Measurements from ENCODE around the gene IL20. TPM values are rescaled to one million over a fixed set of nuclear protein-coding genes. Genes with fewer than 3 reads are reported as not detected.

IL20 gene, protein sequence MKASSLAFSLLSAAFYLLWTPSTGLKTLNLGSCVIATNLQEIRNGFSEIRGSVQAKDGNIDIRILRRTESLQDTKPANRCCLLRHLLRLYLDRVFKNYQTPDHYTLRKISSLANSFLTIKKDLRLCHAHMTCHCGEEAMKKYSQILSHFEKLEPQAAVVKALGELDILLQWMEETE
- not detected in 5 replicates for total RNA-seq (2022; extraction: Qiagen RNA extraction; ENCODE audit: low read depth)

DNA sequence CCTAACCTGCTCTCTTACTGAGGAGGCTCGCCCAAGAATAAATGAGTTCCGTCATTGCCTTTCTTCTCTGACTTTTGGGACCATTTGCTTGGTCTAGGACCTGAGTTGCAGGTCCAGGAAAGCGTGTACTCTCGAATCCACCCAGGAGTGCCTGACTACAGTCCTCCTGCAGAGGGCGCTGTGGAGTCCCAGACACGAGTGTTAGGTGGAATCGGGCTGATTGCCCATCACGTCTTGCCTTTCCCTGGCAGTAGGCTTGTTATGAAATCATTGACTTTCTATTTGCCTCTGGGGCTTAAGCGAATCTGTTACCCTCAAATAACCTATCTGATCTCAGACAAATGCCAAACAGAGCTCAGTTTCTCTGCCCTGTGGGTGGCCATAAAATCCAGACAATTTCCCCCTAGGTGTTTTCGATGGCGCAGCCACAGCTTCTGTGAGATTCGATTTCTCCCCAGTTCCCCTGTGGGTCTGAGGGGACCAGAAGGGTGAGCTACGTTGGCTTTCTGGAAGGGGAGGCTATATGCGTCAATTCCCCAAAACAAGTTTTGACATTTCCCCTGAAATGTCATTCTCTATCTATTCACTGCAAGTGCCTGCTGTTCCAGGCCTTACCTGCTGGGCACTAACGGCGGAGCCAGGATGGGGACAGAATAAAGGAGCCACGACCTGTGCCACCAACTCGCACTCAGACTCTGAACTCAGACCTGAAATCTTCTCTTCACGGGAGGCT lies at the start of gene IL20:
Gene IL20 (plus strand): TSS at position 685 of the 733 bp plus-strand sequence. CDS start 230 bp downstream, outside the sequence.

DNA sequence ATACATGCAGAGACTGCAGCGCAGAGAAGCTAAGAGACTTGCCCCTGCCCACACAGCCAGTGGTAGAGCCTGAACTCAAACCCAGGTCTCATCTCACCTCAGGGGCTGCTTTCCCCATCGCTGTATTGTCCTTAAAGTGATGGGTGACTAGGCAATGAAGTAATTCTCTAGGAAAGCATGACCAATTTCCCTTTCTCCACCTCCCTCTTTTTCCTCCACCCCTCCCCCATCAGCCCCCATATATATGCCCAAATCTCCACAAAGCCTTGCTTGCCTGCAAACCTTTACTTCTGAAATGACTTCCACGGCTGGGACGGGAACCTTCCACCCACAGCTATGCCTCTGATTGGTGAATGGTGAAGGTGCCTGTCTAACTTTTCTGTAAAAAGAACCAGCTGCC lies 31.8 kb downstream of the IL20 start, which contains the start of gene IL24:
Gene IL24 (plus strand): TSS at position 269 of the 400 bp plus-strand sequence. CDS start 390 bp downstream, outside the sequence.

Other genes with a start within 250 kb of the IL20 start
- gene DYRK3, start 230.1 kb upstream of the IL20 start, total RNA-seq (2022; extraction: Qiagen RNA extraction; ENCODE audit: low read depth): 9.3 to 13.8 TPM (median 11.2 TPM) in 5 replicates
- 64.9 to 71.1 TPM (median 68.2 TPM) in 5 replicates for gene MAPKAPK2, start 180.7 kb upstream of the IL20 start, total RNA-seq (2022; extraction: Qiagen RNA extraction; ENCODE audit: low read depth)
- gene IL19, start 94.8 kb upstream of the IL20 start, total RNA-seq (2022; extraction: Qiagen RNA extraction; ENCODE audit: low read depth): not detected in 5 replicates
- gene IL10, start 93.1 kb upstream of the IL20 start, total RNA-seq (2022; extraction: Qiagen RNA extraction; ENCODE audit: low read depth): not detected in 5 replicates
- 0.16 to 0.44 TPM (median 0.40 TPM) in 5 replicates for gene IL24, start 31.8 kb downstream of the IL20 start, total RNA-seq (2022; extraction: Qiagen RNA extraction; ENCODE audit: low read depth)
- 4.0 to 6.3 TPM (median 4.4 TPM) in 5 replicates for gene FCMR, start 56.3 kb downstream of the IL20 start, total RNA-seq (2022; extraction: Qiagen RNA extraction; ENCODE audit: low read depth)
- 0.23 TPM in 1 of 5 replicates, not detected in the others for gene PIGR, start 80.8 kb downstream of the IL20 start, total RNA-seq (2022; extraction: Qiagen RNA extraction; ENCODE audit: low read depth)
- gene FCAMR, start 104.8 kb downstream of the IL20 start, total RNA-seq (2022; extraction: Qiagen RNA extraction; ENCODE audit: low read depth): 0.08 TPM in 1 of 5 replicates, not detected in the others
- 2.5 to 3.4 TPM (median 3.2 TPM) in 5 replicates for gene C1orf116, start 167.1 kb downstream of the IL20 start, total RNA-seq (2022; extraction: Qiagen RNA extraction; ENCODE audit: low read depth)
- gene YOD1, start 185.6 kb downstream of the IL20 start, total RNA-seq (2022; extraction: Qiagen RNA extraction; ENCODE audit: low read depth): 5.4 to 8.0 TPM (median 6.9 TPM) in 5 replicates
- 5.7 to 7.5 TPM (median 6.9 TPM) in 5 replicates for gene PFKFB2, start 187.7 kb downstream of the IL20 start, total RNA-seq (2022; extraction: Qiagen RNA extraction; ENCODE audit: low read depth)
- 0.99 to 1.5 TPM (median 1.1 TPM) in 5 replicates for gene C4BPB, start 223.2 kb downstream of the IL20 start, total RNA-seq (2022; extraction: Qiagen RNA extraction; ENCODE audit: low read depth)
- gene C4BPA, start 238.6 kb downstream of the IL20 start, total RNA-seq (2022; extraction: Qiagen RNA extraction; ENCODE audit: low read depth): 0.48 to 1.0 TPM (median 0.64 TPM) in 5 replicates